K562 (cell line): Measurements from ENCODE around the gene MACROD2. TPM values are rescaled to one million over a fixed set of nuclear protein-coding genes. Genes with fewer than 3 reads are reported as not detected.

Source experiments
- ATAC-seq: fragments of 200-7000 bp; cut with Tn5 transposase; 3 replicates; pipeline ENCODE4 v1.9.1; 2020; ENCODE audit warnings: moderate library complexity
- BruUV-seq: library from RNA; stranded (reverse); fragments of 400-500 nt; replicated peaks from 2 replicates; lab custom pipeline; 2021; lab: Mats Ljungman, UMichigan
- CTCF ChIA-PET: fragments of 300-600 bp; formaldehyde crosslinking; extraction: SDS; loops from one replicate; lab custom pipeline; 2021; ENCODE audit warnings: low intra/inter-chr PET ratio; lab: Yijun Ruan, JAX
- POLR2A ChIA-PET: fragments of 300-600, 350-650 bp; sonication (Branson Sonifier 250); formaldehyde crosslinking; extraction: SDS; loops from one replicate; lab custom pipeline; 2021; ENCODE audit warnings: antibody characterized with exemption, inconsistent platforms; lab: Yijun Ruan, JAX
- DNase-seq, 4 experiments: peaks; one replicate each; pipeline versions ENCODE4 v3.0.0 to v3.0.0-alpha.2; 2011 to 2018; ENCODE audit warnings: low spot score in 3 of 4, mixed read lengths in 3 of 4; ENCODE audit errors: extremely low read depth in 1 of 4
- FAIRE-seq: peaks from 2 replicates; lab custom pipeline; 2011; peaks lifted over from hg19 to GRCh38; lab: Jason Lieb, UNC
- H2AFZ ChIP-seq: 2 replicates; pipeline ENCODE4 v1.6.0; 2011; ENCODE audit warnings: low read depth, low read length, control low read depth, inconsistent platforms
- H3K27ac ChIP-seq: fragments of 200-600 bp; 3 replicates; pipeline ENCODE4 v1.8.0; 2011; ENCODE audit warnings: low read depth, mild to moderate bottlenecking, control low read depth, inconsistent platforms, low read length, moderate library complexity, mixed read lengths; ENCODE audit errors: extremely low read depth
- H3K27me3 ChIP-seq, 2 experiments: fragments of 300-600 bp in 1 of 2; 2 replicates in 1 of 2; 3 replicates in 1 of 2; pipeline versions ENCODE4 v1.6.0 to v1.8.0; 2011; ENCODE audit warnings: inconsistent platforms in 2 of 2, low read length in 2 of 2, mild to moderate bottlenecking in 1 of 2, mixed read lengths in 1 of 2, moderate library complexity in 1 of 2; ENCODE audit not compliant: control insufficient read depth in 2 of 2, insufficient read depth in 2 of 2
- H3K36me3 ChIP-seq: fragments of 300-600 bp; 3 replicates; pipeline ENCODE4 v1.8.0; 2011; ENCODE audit warnings: mild to moderate bottlenecking, low read length, inconsistent platforms; ENCODE audit not compliant: control insufficient read depth, insufficient read depth
- H3K4me1 ChIP-seq, 2 experiments: fragments of 200-600 bp in 1 of 2; replicated peaks in 1 of 2; 2 replicates in 1 of 2; 3 replicates in 1 of 2; pipeline versions ENCODE4 v1.5.1 to v1.8.0; 2011; ENCODE audit warnings: inconsistent platforms in 2 of 2, low read length in 2 of 2, mild to moderate bottlenecking in 1 of 2, mixed read lengths in 1 of 2, moderate library complexity in 1 of 2; ENCODE audit not compliant: control insufficient read depth in 2 of 2, insufficient read depth in 2 of 2
- H3K4me2 ChIP-seq: 2 replicates; pipeline ENCODE4 v1.6.1; 2011; ENCODE audit warnings: low read length, control low read depth, inconsistent platforms, mixed read lengths; ENCODE audit not compliant: insufficient read depth
- H3K4me3 ChIP-seq: fragments of 200-600 bp; sonication (generic), shearing (Covaris generic); 2 replicates; pipeline ENCODE4 v1.5.1; 2016; ENCODE audit warnings: control low read depth, inconsistent platforms
- H3K79me2 ChIP-seq: fragments of 200-600 bp; 3 replicates; pipeline ENCODE4 v1.8.0; 2011; ENCODE audit warnings: low read length, inconsistent platforms; ENCODE audit not compliant: control insufficient read depth, insufficient read depth
- H3K9ac ChIP-seq, 2 experiments: 2 replicates each; pipeline versions ENCODE4 v1.6.0 to v1.6.1; 2011; ENCODE audit warnings: low read depth in 2 of 2, low read length in 2 of 2, control low read depth in 1 of 2, inconsistent platforms in 1 of 2, mild to moderate bottlenecking in 1 of 2, mixed read lengths in 1 of 2; ENCODE audit not compliant: insufficient read depth in 1 of 2
- H3K9me1 ChIP-seq: one replicate; pipeline ENCODE4 v1.6.0; 2011; ENCODE audit warnings: inconsistent platforms, mild to moderate bottlenecking, low read length, moderate library complexity; ENCODE audit not compliant: control insufficient read depth, insufficient read depth
- H3K9me3 ChIP-seq: replicated peaks from 2 replicates; pipeline ENCODE4 v1.5.1; 2011; ENCODE audit warnings: low read depth, low read length, inconsistent platforms; ENCODE audit not compliant: control insufficient read depth, insufficient read depth
- H4K20me1 ChIP-seq: replicated peaks from 2 replicates; pipeline ENCODE4 v1.6.1; 2011; ENCODE audit warnings: low read length, inconsistent platforms, mixed read lengths; ENCODE audit not compliant: control insufficient read depth, insufficient read depth
- ARNT ChIP-seq, 2 experiments: fragments of 450-650 bp; IDR thresholded peaks; 2 replicates each; pipeline ENCODE4 v1.6.1; 2016; ENCODE audit warnings: mild to moderate bottlenecking in 1 of 2
- BACH1 ChIP-seq: fragments of 200-800 bp; sonication (Bioruptor generic); IDR thresholded peaks from 2 replicates; pipeline ENCODE4 v1.6.1; 2016; ENCODE audit warnings: missing genetic modification characterization, missing compliant biosample characterization
- ETV1 ChIP-seq: fragments of 450-650 bp; conservative IDR thresholded peaks from 2 replicates; pipeline ENCODE4 v1.6.1; 2016; ENCODE audit warnings: missing genetic modification characterization, control low read depth, low read depth, missing compliant biosample characterization
- FOSL1 ChIP-seq: fragments of 200-800 bp; sonication (Bioruptor generic); conservative IDR thresholded peaks from 2 replicates; pipeline ENCODE4 v1.6.1; 2016; ENCODE audit warnings: missing genetic modification characterization, missing compliant biosample characterization
- GABPB2 ChIP-seq: fragments of 250-450 bp; sonication (Bioruptor Pico); conservative IDR thresholded peaks from 2 replicates; pipeline ENCODE4 v1.5.1; 2021; ENCODE audit warnings: mild to moderate bottlenecking
- MCM5 ChIP-seq: fragments of 450-650 bp; IDR thresholded peaks from 2 replicates; pipeline ENCODE4 v1.6.1; 2016; ENCODE audit warnings: low read depth
- MEF2A ChIP-seq: IDR thresholded peaks from 2 replicates; pipeline ENCODE4 v1.6.1; 2011; ENCODE audit warnings: low read depth, mild to moderate bottlenecking, low read length, moderate library complexity; ENCODE audit not compliant: control insufficient read depth
- NRF1 ChIP-seq, 2 experiments: fragments of 450-650 bp; IDR thresholded peaks in 1 of 2; conservative IDR thresholded peaks in 1 of 2; 2 replicates each; pipeline ENCODE4 v1.6.1; 2014; ENCODE audit warnings: mild to moderate bottlenecking in 2 of 2
- PRPF4 ChIP-seq: fragments of 200-400 bp; formaldehyde crosslinking; IDR thresholded peaks from one replicate; pipeline ENCODE4 v1.6.1; 2017; ENCODE audit warnings: low read length, low read depth, mild to moderate bottlenecking; ENCODE audit not compliant: insufficient read depth, poor library complexity, severe bottlenecking
- RBM15 ChIP-seq: fragments of 200-400 bp; formaldehyde crosslinking; IDR thresholded peaks from 2 replicates; pipeline ENCODE4 v1.6.1; 2018; ENCODE audit warnings: mild to moderate bottlenecking, low read length, moderate library complexity; ENCODE audit not compliant: insufficient read depth
- RUNX1 ChIP-seq: sonication (generic); IDR thresholded peaks from 2 replicates; pipeline ENCODE4 v1.6.1; 2016; ENCODE audit warnings: antibody characterized with exemption, low read depth
- SREBF1 ChIP-seq: fragments of 150-350 bp; IDR thresholded peaks from 2 replicates; pipeline ENCODE4 v1.6.1; 2014; ENCODE audit warnings: antibody characterized with exemption, low read depth, low read length, borderline replicate concordance
- TCF7 ChIP-seq: sonication (generic); IDR thresholded peaks from 2 replicates; pipeline ENCODE4 v1.6.1; 2016; ENCODE audit warnings: antibody characterized with exemption, borderline replicate concordance
- ZKSCAN1 ChIP-seq: fragments of 150-350 bp; IDR thresholded peaks from 2 replicates; pipeline ENCODE4 v1.6.1; 2016; ENCODE audit warnings: low read depth, low read length
- ZNF212 ChIP-seq: fragments of 450-650 bp; formaldehyde crosslinking; IDR thresholded peaks from 2 replicates; pipeline ENCODE4 v1.4.0; 2020; ENCODE audit warnings: mild to moderate bottlenecking
- WGBS: fragments of 100-300 bp; shearing (Covaris generic); methylation state at CpG from one replicate; pipeline ENCODE4 v1.1.6; 2016; ENCODE audit warnings: low coverage, mixed read lengths; ENCODE audit not compliant: insufficient coverage; ENCODE audit errors: missing lambda C conversion rate; 5-methylcytosine and 5-hydroxymethylcytosine counted together
- in situ Hi-C: fragments of 300-500 bp; cut with MboI; formaldehyde crosslinking; loops from 4 replicates; pipeline ENCODE4 v1.15.0; 2018; ENCODE audit warnings: inconsistent platforms, mixed read lengths
- intact Hi-C: fragments of 100-400 bp; cut with micrococcal nuclease; formaldehyde crosslinking; loops from 2 replicates; pipeline ENCODE4 v1.14.2; 2022
- polyA plus RNA-seq, 8 experiments: library from polyadenylated mRNA; depleted of rRNA in 4 of 8; stranded (reverse) in 5 of 8; unstranded in 3 of 8; fragments of >200 nt; fragmentation: Nextera tagmentation in 2 of 8; fragmentation: Illumina TruSeq in 1 of 8; extraction: Ambion mirVana in 2 of 8; extraction: Trizol in 1 of 8; gene quantifications; 2 replicates each; pipeline versions ENCODE4 v1.2.1 to v1.2.3, GENCODE V29; 2011 to 2014; ENCODE audit warnings: inconsistent platforms in 1 of 8, missing spikeins in 1 of 8
- total RNA-seq, 7 experiments: library from RNA; depleted of rRNA in 6 of 7; stranded (reverse); fragments of >200 nt in 6 of 7; fragmentation: Illumina TruSeq in 2 of 7; extraction: Trizol in 2 of 7; gene quantifications; 2 replicates each; pipeline versions ENCODE4 v1.2.1 to v1.2.3, GENCODE V29; 2011 to 2021; ENCODE audit warnings: low replicate concordance in 1 of 7
- TF ChIP-seq, protein P1 (sequence below): fragments of 450-650 bp; formaldehyde crosslinking; IDR thresholded peaks from 2 replicates; pipeline ENCODE4 v1.4.0; 2020; ENCODE audit warnings: mild to moderate bottlenecking, moderate library complexity

Gene MACROD2
- total and polyA plus RNA-seq, 9 of the 15 experiments (the other 6 are each of a cell fraction or from before 2014, with no cell fraction given) = not detected

DNA sequence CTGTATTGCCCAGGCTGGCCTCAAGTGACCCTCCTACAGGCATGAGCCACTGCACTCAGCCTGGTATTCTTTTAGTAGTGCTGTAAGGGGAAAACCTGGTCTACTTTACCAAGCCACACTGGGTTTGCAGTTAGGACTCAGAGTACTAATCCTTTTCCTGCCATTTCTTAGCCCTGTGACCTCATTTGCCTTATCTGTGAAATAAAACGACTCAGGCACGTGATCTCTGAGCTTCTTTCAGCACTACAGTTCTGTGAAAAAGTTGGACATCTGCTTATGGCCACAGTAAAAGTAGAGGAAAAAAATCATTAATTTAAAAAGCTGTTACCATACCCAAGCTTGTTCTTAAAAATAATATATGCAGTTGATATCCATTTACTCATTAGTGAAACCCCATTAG lies 1570.5 kb downstream of the MACROD2 start:
- CTCF ChIA-PET = no interaction called here
- H3K9me3 ChIP-seq = no peaks in the 10 kb centered on the region
- WGBS = 0% methylated on average over 2 of the region's 2 CpGs

DNA sequence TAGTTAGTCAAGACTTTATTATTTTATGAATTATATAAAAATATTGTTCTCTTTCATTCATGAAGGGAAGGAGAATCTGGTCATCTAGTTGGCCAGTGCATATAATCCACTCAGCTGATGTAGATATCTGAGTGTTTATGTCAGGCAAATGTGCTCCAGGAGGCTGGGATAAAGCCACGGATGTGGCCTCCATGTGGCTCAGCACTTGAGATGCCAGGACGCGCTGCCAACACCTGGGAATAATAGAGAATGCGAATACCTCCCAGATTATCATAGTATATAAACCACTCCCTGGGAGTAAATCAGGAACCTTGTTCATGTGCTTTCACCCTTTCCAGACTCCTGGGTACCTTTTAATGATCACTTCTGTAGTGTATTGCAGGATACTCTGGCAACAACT lies 1571.9 kb downstream of the MACROD2 start:
- Histone ChIP-seq H3K4me3 (no peak overlapping the region), H3K9me3 (no peaks in the 10 kb centered on the region), H3K4me2 (no peak overlapping the region), H3K27me3 (no peaks in the 10 kb centered on the region), H3K4me1 (no peaks in the 10 kb centered on the region), H4K20me1 (no peaks in the 10 kb centered on the region), H2AFZ (no peak overlapping the region), H3K79me2 (no peaks in the 10 kb centered on the region), H3K9me1 (no peaks in the 10 kb centered on the region), H3K9ac (no peak overlapping the region), H3K27ac (no peak overlapping the region), H3K36me3 (no peaks in the 10 kb centered on the region)
- 0% methylated on average over 4 of the region's 4 CpGs for WGBS
- FAIRE-seq (no peak), DNase-seq (no peak), ATAC-seq (no peak)
- intact Hi-C loops (no loop called here), in situ Hi-C loops (no loop called here)
- BruUV-seq = no TSS peak
- ChIA-PET POLR2A (no interaction called here), CTCF (no interaction called here)
- TF ChIP-seq RBM15 = no peak
- TF ChIP-seq NRF1 (conservative IDR thresholded peaks at IDR 0.05 in 1 of 2, IDR thresholded peaks at IDR 0.05 in 1 of 2) = no peak
- TF ChIP-seq MEF2A = no peak
- TF ChIP-seq BACH1 (tag) = no peak
- no peak for TF ChIP-seq RUNX1
- TF ChIP-seq, protein P1, sequence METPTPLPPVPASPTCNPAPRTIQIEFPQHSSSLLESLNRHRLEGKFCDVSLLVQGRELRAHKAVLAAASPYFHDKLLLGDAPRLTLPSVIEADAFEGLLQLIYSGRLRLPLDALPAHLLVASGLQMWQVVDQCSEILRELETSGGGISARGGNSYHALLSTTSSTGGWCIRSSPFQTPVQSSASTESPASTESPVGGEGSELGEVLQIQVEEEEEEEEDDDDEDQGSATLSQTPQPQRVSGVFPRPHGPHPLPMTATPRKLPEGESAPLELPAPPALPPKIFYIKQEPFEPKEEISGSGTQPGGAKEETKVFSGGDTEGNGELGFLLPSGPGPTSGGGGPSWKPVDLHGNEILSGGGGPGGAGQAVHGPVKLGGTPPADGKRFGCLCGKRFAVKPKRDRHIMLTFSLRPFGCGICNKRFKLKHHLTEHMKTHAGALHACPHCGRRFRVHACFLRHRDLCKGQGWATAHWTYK (CRISPR knock-in tag) = no peak

More for the DNA sequence above, 1570.5 kb downstream of the MACROD2 start:
- no peak overlapping the region for H2AFZ ChIP-seq
- no peaks in the 10 kb centered on the region for H3K9me1 ChIP-seq
- DNase-seq (no peak), ATAC-seq (no peak), FAIRE-seq (no peak)
- no peaks in the 10 kb centered on the region for H4K20me1 ChIP-seq
- no peaks in the 10 kb centered on the region for H3K79me2 ChIP-seq
- in situ Hi-C loops = no loop called here
- no peaks in the 10 kb centered on the region for H3K4me1 ChIP-seq
- H3K36me3 ChIP-seq = no peaks in the 10 kb centered on the region
- no peak overlapping the region for H3K4me2 ChIP-seq
- POLR2A ChIA-PET = no interaction called here
- no peaks in the 10 kb centered on the region for H3K27me3 ChIP-seq
- BruUV-seq = no TSS peak
- intact Hi-C loops = no loop called here
- H3K4me3 ChIP-seq = no peak overlapping the region
- H3K27ac ChIP-seq = no peak overlapping the region
- H3K9ac ChIP-seq = no peak overlapping the region
- no peak for TF ChIP-seq TCF7
- TF ChIP-seq SREBF1 = no peak
- TF ChIP-seq ARNT (IDR thresholded peaks at IDR 0.05) = no peak
- no peak for TF ChIP-seq MCM5
- TF ChIP-seq FOSL1 = no peak
- TF ChIP-seq GABPB2 = no peak
- TF ChIP-seq ZNF212 (CRISPR knock-in tag) = no peak
- TF ChIP-seq ETV1 = no peak
- TF ChIP-seq PRPF4 = no peak
- no peak for TF ChIP-seq ZKSCAN1
